ENCODE results near the gene GTPBP2.
A peak's percentile ranks its signal among the peaks of the same experiment; 100 is the strongest.

GTPBP2 gene

DNA sequence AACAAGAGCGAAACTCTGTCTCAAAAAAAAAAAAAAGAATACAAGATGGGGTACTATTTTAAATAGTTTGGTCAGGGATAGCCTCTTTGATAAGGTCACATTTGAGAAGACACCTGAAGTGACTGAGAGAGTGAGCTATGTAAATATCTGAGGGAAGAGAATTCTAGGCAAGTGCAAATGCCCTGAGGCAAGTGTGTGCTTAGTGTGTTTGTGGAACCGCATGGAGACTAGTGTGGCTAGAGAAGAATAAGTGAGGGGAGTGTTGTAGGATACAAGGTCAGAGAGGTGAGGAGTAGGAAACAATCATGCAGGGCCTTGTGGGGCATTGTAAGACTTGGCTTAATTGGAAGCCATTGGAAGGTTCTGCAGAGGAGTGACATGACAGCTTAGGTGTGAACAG, 19.2 kb upstream of the GTPBP2 start:
- TF ChIP-seq, protein P1, sequence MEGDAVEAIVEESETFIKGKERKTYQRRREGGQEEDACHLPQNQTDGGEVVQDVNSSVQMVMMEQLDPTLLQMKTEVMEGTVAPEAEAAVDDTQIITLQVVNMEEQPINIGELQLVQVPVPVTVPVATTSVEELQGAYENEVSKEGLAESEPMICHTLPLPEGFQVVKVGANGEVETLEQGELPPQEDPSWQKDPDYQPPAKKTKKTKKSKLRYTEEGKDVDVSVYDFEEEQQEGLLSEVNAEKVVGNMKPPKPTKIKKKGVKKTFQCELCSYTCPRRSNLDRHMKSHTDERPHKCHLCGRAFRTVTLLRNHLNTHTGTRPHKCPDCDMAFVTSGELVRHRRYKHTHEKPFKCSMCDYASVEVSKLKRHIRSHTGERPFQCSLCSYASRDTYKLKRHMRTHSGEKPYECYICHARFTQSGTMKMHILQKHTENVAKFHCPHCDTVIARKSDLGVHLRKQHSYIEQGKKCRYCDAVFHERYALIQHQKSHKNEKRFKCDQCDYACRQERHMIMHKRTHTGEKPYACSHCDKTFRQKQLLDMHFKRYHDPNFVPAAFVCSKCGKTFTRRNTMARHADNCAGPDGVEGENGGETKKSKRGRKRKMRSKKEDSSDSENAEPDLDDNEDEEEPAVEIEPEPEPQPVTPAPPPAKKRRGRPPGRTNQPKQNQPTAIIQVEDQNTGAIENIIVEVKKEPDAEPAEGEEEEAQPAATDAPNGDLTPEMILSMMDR (conservative IDR thresholded peaks at IDR 0.05) = no peak
- no peak for TF ChIP-seq ZFX (IDR thresholded peaks at IDR 0.05)
- no peak overlapping the region for H3K27ac ChIP-seq

- no peak overlapping the region for H3K27ac ChIP-seq
- TF ChIP-seq, protein P1 (conservative IDR thresholded peaks at IDR 0.05) = no peak
- no peak for TF ChIP-seq ZFX (IDR thresholded peaks at IDR 0.05)
Observed at GRCh38 chr6:43647613-43648012, 18.5 kb upstream of the GTPBP2 start.

DNA sequence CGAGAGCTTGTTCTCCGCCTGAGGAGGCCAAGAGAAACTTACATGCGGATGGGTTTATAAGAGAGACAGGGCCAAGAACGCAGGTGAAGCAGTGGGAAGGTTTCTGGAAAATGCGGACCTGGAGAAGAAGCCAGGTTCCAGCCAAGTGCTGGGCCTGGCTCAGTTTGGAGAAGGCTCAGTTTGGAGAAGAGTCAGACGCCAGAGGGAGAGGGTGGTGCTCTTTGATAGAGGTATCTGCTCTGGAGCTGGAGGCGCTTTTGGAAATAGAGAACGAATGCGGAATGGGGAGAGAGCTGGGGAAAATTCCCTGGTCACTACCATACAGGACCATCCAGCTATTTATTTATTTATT, 16.5 kb upstream of the GTPBP2 start:
- H3K27ac ChIP-seq = no peak overlapping the region
- TF ChIP-seq, protein P1 (conservative IDR thresholded peaks at IDR 0.05) = no peak
- TF ChIP-seq ZFX (IDR thresholded peaks at IDR 0.05) = no peak

- no peak within 1 kb of the TSS for H3K27ac ChIP-seq
- TF ChIP-seq, protein P1 (conservative IDR thresholded peaks at IDR 0.05) = no peak
- TF ChIP-seq ZFX (IDR thresholded peaks at IDR 0.05) = no peak
Observed at GRCh38 chr6:43644940-43645612, 16.0 kb upstream of the GTPBP2 start, which contains the start of gene RSPH9. RSPH9 (plus strand) TSS chr6:43645036; CDS start chr6:43645099, 63 bp downstream.

DNA sequence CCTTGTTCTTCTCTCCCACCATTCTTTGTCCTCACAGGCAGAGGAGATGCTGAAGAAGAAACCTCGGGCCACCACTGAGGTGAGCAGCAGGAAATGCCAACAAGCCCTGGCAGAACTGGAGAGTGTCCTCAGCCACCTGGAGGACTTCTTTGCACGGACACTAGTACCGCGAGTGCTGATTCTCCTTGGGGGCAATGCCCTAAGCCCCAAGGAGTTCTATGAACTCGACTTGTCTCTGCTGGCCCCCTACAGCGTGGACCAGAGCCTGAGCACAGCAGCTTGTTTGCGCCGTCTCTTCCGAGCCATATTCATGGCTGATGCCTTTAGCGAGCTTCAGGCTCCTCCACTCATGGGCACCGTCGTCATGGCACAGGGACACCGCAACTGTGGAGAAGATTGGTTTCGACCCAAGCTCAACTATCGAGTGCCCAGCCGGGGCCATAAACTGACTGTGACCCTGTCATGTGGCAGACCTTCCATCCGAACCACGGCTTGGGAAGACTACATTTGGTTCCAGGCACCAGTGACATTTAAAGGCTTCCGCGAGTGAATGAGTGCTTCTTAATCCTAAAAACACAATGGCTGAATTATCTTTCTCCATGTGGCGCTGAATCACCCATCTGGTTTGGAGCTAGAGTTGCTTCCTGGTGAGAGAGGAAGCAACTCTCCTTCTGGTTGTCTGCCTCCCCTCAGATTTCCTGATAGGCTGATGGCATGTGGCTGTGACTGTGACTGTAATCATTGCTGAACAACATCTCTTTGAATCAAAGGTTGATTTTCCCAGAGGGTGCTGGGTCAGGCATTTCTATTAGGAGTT, 11.1 kb upstream of the GTPBP2 start:
- TF ChIP-seq, protein P1 (conservative IDR thresholded peaks at IDR 0.05) = no peak
- no peak for TF ChIP-seq ZFX (IDR thresholded peaks at IDR 0.05)
- no peak overlapping the region for H3K27ac ChIP-seq

DNA sequence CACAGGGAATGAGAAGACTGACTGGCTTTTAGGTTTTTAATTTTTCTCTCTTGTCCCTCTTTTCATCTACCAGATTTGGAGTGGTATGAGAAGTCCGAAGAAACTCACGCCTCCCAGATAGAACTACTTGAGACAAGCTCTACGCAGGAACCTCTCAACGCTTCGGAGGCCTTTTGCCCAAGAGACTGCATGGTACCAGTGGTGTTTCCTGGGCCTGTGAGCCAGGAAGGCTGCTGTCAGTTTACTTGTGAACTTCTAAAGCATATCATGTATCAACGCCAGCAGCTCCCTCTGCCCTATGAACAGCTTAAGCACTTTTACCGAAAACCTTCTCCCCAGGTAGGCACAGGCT, 7.2 kb upstream of the GTPBP2 start:
- H3K27ac ChIP-seq = peak overlapping the region; percentile 83
- TF ChIP-seq ZFX (IDR thresholded peaks at IDR 0.05) = no peak
- TF ChIP-seq, protein P1 (conservative IDR thresholded peaks at IDR 0.05) = no peak

Measured in C4-2B (cell line).